Fibroblast of skin of right quadriceps (primary cell): ENCODE results near the gene TOR4A.
"Not testable (repeated sequence)": the region's sequence is repeated elsewhere in the genome, so short reads cannot be mapped to it uniquely, and the experiment has no call there.

ENCODE experiments used
- DNase-seq: peaks from one replicate; pipeline ENCODE4 v3.0.0-alpha.2; 2013

TOR4A gene

DNA sequence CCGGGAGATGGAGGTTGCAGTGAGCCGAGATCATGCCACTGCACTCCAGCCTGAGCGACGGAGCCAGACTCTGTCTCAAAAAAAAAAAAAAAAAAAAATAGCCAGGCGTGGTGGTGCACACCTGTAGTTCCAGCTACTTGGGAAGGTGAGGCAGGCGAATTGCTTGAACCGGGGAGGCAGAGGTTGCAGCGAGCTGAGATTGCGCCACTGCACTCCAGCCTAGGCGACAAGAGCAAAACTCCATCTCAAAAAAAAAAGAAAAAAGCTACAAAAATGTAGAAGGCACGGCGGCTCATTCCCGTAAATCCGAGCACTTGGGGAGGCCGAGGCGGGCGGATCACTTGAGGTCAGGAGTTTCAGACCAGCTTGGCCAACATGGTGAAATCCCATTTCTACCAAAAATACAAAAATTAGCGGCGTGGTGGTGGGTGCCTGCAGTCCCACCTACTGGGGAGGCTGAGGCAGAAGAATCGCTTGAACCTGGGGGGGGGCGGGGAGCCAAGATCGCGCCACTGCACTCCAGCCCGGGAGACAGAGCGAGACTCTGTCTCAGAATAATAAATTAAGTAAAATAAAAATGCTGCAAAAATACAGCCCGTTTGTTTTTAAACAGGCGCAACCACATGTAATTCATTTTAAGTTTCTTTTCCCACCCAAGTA lies 37.9 kb upstream of the TOR4A start:
- not testable (repeated sequence) for DNase-seq

DNA sequence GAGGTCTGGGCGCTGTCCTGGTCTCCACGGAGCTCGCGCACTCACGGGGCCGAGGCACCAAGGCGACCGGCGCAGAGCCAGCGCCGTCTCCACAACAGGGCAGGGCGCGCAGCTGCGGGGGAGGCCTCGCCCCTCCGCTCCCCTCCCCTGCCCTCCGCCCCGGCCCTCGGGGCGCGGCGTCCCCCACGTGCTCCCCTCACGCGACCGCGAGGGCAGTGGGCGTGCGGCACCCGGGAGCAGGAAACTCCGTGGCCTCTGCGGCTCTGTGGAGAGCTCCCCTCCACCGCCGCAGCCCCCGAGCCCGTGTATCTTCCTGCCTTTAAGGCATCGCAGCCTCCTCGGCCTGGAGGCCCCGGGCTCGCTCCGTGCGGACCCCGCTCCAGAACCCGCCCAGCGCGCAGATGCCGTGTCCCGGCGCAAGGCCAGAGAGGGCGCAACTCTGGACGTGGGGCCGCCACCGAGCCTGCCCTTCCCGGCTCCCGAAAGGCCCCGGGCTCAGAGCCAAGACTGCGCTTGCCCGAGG lies 37.1 kb upstream of the TOR4A start:
- peak; percentile 60 for DNase-seq

DNA sequence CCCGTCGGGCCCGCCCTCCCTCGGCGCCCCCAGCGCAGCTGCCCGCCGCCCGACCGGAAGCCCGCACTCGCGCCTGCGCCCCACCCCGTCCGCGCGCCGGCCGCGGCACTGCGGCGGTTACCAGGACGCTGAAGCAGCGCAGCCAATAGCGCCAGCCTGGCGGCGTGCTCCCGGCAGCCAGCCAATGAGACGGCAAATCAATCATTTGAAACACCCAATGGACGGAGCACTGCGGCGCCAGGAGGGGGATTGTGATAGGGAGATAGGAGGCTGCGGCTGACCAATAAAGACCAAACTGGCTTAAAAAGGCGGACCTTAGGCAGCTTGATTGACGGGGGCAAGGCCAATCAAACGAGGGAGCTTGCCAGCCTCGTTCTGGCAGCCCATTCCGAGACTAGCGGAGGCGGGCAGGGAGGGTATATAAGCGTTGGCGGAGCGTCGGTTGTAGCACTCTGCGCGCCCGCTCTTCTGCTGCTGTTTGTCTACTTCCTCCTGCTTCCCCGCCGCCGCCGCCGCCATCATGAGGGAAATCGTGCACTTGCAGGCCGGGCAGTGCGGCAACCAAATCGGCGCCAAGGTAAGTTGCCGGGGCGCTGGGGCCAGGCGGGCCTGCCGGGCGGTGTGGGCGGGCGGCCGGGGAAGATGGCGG lies 36.6 kb upstream of the TOR4A start, which contains the start of gene TUBB4B:
TSS of gene TUBB4B (plus strand) at position 447 of the 649 bp plus-strand sequence. CDS start at position 521, 74 bp downstream.
- peak; percentile 100 for DNase-seq

DNA sequence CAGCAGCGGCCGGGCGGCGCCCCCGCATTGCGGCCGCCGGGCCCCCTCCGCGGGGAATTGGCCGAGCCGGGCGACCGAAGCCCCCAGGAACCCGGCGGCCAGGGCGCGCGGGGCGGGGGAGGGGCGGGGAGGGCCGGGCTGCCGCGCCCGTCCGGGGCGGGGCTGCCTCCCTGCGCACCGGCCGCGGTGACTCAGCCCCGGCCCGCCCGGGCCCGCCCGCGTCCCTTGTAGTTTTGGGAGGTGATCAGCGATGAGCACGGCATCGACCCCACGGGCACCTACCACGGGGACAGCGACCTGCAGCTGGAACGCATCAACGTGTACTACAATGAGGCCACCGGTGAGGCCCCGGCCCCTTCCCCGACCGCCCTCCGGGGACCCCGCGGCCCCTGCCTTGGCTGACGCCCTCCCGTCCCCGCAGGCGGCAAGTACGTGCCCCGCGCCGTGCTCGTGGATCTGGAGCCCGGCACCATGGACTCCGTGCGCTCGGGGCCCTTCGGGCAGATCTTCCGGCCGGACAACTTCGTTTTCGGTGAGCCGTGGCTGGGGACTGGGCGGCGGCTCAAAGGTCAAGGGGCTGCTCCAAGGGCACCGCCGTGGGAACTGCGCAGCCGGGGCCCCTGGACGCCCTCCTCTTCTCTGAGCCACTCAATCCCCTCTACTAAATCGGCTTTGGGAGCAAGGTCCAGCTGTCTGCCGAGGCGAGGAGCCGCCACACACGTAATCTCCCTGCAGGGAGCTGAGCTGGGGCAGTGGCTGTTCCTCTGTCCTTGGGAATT lies 35.8 kb upstream of the TOR4A start:
- DNase-seq = peak; percentile 48

DNA sequence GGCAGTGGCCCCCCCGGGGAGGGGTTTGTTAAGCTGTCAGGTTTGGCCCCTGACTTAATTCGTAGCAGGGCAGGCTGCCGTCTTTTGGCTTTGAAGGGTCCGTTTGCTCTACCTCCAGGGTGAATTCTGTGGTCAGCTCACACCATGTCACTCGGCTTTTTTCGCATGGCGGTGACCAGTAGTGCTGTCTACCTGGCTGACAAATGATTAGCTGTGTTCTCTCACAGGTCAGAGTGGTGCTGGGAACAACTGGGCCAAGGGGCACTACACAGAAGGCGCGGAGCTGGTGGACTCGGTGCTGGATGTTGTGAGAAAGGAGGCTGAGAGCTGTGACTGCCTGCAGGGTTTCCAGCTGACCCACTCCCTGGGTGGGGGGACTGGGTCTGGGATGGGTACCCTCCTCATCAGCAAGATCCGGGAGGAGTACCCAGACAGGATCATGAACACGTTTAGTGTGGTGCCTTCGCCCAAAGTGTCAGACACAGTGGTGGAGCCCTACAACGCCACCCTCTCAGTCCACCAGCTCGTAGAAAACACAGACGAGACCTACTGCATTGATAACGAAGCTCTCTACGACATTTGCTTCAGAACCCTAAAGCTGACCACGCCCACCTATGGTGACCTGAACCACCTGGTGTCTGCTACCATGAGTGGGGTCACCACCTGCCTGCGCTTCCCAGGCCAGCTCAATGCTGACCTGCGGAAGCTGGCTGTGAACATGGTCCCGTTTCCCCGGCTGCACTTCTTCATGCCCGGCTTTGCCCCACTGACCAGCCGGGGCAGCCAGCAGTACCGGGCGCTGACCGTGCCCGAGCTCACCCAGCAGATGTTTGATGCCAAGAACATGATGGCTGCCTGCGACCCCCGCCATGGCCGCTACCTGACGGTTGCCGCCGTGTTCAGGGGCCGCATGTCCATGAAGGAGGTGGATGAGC lies 35.0 kb upstream of the TOR4A start:
- no peak for DNase-seq

DNA sequence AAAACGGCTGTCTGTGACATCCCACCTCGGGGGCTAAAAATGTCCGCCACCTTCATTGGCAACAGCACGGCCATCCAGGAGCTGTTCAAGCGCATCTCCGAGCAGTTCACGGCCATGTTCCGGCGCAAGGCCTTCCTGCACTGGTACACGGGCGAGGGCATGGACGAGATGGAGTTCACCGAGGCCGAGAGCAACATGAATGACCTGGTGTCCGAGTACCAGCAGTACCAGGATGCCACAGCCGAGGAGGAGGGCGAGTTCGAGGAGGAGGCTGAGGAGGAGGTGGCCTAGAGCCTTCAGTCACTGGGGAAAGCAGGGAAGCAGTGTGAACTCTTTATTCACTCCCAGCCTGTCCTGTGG lies 34.3 kb upstream of the TOR4A start:
- not testable (repeated sequence) for DNase-seq

DNA sequence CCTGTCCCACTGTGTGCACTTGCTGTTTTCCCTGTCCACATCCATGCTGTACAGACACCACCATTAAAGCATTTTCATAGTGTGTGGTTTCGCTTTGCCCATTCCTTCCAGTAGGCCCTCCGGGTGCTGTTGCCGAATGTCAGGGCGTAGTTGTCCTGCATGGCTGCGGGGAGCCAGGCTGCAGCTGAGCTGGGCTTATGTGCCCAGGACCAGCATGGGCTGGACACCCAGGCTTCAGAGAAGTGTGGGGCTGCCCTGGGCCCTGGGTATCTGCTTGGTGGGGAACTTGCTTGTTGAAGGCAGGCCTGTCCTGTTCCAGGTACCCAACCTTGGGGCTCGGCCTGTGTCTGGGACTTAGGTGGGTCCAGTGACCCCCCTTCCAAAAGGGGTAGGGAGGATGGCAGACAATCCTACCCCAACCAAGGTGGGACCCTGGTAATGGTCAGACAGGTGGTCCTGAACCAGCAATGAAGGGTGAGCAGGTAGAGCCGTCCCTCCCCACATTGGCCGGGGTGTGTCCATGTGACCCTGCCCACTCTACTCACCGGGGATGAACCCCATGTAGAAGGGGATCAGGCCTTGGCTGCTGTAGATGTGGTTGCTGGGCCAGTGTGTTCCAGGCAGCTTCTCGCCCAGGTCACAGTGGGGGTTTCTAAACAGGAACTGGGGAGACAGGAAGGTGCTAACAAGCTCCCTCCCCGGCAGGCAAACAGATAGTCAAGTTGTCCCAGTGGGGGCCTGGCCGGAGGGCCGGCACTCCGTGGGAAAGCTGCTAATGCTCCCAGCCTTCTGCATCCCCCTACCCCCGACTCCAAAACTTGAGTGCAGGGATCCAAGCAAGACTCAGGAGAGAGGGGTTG lies 33.7 kb upstream of the TOR4A start:
- no peak for DNase-seq

DNA sequence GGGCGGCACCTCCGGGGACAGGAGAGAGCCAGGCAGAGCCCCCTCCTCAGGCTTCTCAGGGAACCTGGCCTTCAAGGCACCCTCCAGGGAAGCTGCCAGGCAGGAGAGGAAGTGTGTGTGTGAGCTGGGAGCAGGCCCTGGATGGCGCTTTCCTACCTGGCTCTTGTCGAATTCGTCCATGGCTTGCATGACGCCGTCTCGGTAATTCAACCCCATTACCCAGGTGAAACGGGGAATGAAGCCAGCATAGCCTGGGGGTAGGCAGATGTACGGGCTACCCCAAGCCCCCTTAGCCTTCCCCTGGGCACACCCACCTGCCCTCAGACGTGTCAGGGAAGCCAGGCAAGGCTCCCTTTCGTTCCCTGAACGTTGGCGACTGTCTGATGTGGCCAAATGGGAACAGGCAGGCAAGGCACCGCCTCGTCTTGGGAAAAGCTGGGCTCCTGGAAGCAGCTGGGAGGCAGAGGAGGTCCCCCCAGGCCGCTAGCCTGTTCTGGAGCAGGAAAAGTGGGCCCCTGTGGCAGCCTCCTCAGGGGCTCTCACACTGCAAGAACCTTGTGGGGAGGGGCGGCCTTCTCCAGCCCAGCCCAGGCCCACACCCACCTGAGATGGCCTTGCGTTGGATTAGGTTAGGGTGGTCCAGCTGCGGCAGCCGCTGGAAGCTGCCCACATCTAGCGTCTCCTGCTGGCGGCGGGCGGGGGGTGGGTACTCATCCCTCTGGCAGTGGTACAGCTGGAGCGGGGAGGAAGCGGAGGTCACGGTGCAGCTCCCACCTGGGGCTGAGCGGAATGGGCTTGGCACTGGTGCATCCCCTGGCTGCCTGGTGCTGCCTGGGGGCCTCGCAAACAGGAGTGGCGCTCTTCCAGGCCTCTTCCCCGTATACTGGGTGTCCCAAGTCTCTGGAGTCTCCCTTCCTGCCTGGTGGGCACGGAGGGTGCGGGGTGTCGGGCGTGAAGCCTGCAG lies 32.8 kb upstream of the TOR4A start:
- no peak for DNase-seq

DNA sequence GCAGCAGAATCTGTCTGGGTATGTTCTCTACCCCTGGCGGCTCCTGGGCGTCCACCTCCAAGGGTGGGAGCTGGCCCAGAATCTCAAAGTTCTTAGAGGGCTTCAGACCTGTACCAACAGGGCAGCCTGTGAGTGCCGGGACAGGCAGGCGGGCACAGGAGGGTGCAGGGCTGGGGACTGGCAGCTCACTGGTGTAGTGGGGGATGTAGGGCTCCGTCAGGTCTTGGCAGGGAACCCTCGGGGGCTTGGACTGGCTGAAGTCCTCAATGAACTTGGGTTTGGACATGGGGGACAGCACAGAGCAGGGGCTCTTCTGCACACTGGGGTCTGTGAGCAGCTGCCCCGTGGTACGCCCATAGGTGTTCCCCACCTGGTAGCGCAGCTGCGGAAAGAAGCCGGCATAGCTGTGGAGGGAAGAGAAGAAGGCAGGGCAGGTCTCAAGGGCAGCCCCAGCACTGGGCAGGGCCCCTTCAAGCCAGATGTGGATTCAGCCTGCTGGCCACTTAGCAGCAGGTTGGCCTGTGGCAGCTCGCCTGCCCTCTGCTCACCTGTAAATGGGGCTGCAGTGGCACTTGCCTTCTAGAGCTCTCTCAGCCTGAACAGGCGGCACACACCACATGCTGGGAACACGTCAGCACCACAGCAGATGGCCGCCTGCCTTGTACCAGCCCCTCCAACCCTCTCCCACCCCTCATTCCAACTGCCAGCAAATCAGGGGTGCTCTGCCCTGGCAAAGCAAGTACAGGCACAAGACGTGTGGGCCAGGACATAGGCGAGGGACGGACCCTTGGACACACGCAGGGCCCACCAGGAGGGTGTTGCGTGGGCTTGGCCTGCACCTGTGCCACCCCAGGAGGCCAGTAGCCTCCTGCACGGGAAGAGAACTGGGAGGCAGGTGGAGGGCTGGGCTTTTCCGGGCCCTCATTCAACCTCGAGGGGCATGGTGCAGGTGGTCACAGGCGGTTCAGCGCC lies 31.8 kb upstream of the TOR4A start:
- DNase-seq = no peak

DNA sequence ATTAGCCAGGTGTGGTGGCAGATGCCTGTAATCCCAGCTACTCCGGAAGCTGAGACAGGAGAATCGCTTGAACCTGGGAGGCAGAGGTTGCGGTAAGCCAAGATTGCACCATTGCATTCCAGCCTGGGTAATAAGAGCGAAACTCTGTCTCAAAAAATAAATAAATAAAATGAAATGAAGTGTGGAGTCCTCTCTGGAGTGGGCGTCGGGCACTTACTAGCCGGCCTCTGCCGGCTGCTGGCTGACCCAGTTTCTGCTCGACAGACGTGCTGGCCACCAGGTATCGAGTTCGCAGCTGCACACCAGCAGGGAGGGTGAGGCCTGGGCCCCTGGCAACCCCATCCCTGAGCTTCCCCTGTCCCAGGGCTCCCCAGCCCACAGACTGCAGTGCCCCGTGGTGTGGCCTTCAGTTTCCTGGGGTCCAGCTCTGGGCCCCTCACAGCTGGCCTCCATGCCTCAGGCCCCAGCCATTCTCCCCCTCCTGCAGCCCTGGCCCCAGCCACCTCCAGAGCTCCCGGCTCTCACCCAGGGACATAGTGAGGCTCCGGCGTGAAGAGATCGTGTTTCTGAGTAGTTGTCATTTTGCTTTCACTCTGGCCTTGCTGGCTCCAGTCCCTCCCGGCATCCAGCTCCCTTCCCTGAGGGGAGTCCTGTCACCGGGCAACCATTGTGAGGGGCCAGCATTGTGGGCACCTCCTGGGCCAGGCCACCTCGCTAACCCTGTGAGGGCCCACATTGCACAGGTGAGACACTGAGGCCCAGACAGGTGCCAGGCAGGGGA lies 30.2 kb upstream of the TOR4A start:
- DNase-seq = no peak

DNA sequence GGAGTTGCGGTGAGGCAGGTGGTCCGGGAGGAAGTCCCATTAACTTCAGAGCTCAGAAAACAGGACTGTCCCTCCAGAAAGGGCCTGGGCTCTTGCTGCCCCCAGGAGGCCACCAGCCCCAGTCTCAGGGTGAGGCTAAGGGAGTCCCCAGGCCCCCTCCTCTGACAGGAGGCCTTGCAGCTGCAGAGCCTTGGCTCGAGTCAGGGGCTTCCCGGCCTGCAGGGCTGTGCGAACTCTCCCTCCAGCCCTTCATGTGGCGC lies 29.7 kb upstream of the TOR4A start:
- no peak for DNase-seq

DNA sequence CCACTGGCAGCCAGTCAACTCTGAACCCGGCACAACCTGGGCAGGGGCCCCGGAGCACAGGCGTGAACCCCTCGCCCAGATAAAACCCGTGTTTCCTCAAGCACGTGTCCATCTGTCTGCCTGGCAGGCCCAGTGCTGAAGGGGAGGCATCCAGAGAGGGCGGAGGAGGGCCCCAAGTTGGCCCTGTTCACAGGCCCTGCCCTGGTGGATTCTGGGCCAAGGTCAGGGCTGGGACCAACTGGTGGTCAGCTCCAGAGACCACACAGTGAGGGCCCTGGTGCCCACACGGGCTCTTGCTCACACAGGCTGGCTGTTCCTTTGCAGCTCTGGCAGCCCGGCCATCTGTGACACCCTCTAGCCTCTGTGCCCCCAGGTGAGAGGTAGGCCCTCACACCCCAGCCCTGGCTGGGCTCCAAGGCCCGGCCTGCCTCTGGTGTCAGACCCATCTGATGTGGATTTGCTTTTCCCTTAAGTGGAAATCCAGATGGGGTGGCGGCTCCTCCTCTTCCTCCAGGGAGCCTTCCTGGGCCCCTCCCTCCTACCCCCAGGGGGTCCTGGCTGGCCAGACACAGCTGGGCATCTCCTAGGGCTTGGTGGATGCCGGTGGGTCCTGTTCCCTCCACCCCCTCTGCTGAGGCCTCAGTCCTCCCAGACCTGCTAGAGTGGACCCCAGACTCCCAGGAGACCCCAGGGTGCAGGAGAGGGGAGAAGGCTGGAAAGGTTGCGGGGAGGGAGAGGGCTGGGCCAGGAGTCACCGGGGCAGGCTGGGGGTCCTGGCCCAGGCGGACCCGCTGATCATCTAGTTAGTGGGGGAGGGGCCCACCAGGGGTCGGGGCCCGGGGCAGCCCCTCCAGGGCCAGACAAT lies 27.0 kb upstream of the TOR4A start:
- no peak for DNase-seq

DNA sequence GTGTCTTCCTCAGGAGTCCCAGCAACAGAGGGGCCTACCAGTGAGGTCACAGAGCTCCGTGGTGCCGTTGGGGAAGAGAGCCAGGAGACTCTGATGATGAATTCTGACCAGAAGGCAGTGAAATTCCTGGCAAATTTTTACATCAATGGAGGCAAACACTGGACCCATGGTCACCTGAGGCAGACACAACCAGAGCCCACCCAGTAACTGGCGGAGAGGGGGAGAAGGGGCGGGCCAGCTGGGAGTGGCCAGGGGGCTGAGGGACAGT lies 26.4 kb upstream of the TOR4A start, which contains the start of gene STPG3:
TSS of gene STPG3 (plus strand) at position 93 of the 268 bp plus-strand sequence. CDS start at position 94, 1 bp downstream.
- no peak for DNase-seq

DNA sequence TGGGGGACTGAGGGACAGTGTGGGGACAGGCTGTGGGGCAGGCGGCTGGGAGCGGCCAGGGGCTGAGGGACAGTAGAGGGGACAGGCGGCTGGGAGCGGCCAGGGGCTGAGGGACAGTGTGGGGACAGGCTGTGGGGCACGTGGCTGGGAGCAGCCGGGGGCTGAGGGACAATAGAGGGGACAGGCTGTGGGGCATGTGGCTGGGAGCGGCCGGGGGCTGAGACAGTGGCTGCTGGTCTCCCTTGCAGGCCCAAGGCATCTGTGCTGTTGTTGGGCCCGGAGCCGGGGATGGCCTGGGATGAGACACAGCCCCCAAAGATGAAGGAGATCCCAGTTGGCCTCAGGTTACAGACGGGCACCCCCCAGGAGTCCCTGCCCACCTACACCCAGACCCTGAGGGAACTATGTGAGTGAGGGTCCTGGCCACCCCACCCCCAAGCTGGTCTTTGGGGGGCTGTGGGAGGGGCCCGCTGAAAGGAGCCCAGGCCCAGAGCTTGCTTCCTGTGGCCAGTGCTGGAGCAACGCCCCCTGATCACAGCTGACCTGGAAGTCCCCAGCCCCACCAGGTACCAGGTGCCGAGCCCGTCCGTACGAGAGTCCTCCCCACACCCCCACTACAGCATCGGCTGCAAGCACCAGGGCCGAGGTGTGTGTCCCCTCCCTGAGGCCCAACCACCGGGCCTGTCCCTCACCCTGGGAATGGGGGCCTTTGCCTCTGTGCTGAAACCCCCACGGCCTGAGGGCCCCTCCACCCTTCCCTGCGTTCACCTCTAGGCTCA lies 25.8 kb upstream of the TOR4A start:
- DNase-seq = no peak

DNA sequence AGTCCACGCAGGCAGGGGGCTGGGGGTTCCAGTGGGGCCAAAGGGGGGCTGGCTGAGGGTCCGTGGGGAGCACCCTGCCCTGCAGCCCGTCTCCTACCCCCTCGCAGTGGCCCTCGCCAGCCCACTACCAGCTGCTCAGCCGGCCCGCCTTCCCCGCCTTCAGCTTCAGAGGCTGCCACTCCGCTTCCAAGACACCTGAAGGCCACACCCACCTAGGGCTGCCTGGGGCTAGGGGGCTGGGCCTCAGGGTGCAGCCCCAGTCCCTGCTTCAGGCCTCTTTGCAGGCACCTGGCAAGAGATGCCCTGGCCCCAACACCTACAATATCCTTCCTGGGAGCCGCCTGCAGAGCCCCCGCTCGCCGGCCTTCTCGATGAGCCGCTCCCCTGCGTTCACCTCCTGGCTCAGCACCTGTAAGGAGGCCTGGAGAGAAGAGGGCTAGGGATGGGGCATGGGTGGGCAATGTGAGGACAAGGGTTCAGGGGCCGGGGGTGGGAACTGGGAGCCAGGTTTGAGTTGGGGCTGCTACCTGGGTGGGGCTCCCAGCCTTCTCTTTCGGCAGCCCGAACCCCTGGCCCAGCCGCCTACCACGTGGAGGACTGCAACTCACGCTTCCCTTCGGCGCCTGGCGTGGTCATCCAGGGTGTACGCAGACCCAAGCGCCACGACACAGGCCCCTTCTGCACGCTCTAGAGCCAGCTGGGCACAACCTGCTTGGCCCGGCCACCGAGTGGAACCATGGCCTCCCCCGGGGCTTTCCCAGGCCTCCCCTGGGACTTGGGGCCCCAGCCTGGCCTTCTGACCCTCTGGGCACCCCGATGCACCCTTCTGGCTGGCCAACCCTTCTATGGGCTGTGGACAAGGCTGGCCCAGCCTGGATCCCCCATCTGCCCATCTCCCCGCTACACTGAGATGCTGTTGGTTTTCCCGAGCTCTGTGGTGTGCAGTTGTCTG lies 24.7 kb upstream of the TOR4A start:
- no peak for DNase-seq
